ENCODE data around the gene LPP.

Gene LPP

DNA sequence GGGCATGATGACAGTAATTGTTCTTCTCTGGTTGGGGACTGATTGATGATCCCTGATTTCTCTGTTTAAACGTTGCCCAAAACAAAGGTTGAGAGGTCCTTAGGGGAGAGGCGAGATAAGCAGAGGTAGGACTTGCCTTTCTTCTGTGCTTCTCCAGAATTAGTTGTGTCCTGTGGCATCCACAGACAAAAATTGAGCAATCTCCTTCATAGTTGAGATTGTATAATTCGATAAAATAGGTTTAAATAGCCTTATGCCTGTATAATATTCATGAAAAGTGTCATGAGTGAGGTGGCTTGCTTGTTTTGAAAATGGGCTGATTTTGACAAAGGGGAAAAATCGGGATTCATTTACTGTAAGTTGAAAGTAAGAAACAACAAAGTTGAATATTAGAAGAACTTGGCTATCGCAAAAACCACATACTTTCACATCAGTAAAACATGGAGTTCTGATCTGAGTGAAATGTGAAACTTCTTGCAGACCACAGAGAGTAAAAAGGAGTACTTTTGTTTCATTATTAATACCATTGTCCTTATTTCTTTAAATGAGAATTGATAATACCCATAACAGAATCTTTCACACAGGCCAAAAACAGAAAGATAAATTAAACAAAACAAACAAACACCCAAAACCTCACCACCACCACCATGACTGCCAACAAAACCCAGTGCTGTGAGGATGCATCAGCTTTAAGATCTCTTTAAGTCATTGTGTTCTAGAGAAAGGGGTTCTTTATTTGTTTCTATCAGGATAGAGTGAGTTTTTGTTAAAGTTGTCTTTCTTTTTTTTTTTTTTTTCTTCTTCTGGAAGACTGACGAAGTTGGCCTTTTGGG is 155.7 kb downstream of the LPP start:
- no peak for DNase-seq (ENCODE audit: extremely low spot score)
- TF ChIP-seq SUZ12 (IDR thresholded peaks at IDR 0.05) (no peak), LEF1 (IDR thresholded peaks at IDR 0.05; ENCODE audit: borderline replicate concordance) (no peak)
- ChIA-PET CTCF (interaction anchor here (0.6 kb wide), 1 partner anchor 170 kb away, joined by 3 read pairs; no protein-coding TSS in a partner anchor), POLR2A (no interaction called here)

GRCh38 chr3:188310270-188310710 is 156.3 kb downstream of the LPP start:
- no peak for DNase-seq (ENCODE audit: extremely low spot score)
- TF ChIP-seq FOXA1 (IDR thresholded peaks at IDR 0.05) = no peak
- TF ChIP-seq NFRKB (IDR thresholded peaks at IDR 0.05) = no peak
- no peak for TF ChIP-seq FOXK2 (IDR thresholded peaks at IDR 0.05)
- TF ChIP-seq ARNT (IDR thresholded peaks at IDR 0.05) = no peak
- TF ChIP-seq BHLHE40 (IDR thresholded peaks at IDR 0.05; ENCODE audit: borderline replicate concordance) = no peak
- no peak for TF ChIP-seq CTBP1 (IDR thresholded peaks at IDR 0.05; ENCODE audit: borderline replicate concordance)
- no peak for TF ChIP-seq L3MBTL2 (conservative IDR thresholded peaks at IDR 0.05)
- TF ChIP-seq ELF4 (IDR thresholded peaks at IDR 0.05) = no peak
- TF ChIP-seq LEF1 (IDR thresholded peaks at IDR 0.05; ENCODE audit: borderline replicate concordance) = no peak
- no peak for TF ChIP-seq FOXM1 (IDR thresholded peaks at IDR 0.05; ENCODE audit: borderline replicate concordance)
- TF ChIP-seq HDGF (IDR thresholded peaks at IDR 0.05; ENCODE audit: borderline replicate concordance) = no peak
- TF ChIP-seq SUZ12 (IDR thresholded peaks at IDR 0.05) = no peak
- no peak for TF ChIP-seq SP1 (IDR thresholded peaks at IDR 0.05)
- TF ChIP-seq, protein P1, sequence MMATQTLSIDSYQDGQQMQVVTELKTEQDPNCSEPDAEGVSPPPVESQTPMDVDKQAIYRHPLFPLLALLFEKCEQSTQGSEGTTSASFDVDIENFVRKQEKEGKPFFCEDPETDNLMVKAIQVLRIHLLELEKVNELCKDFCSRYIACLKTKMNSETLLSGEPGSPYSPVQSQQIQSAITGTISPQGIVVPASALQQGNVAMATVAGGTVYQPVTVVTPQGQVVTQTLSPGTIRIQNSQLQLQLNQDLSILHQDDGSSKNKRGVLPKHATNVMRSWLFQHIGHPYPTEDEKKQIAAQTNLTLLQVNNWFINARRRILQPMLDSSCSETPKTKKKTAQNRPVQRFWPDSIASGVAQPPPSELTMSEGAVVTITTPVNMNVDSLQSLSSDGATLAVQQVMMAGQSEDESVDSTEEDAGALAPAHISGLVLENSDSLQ (IDR thresholded peaks at IDR 0.05) = no peak
- TF ChIP-seq ZNF384 (IDR thresholded peaks at IDR 0.05) = no peak
- no peak for TF ChIP-seq TARDBP (IDR thresholded peaks at IDR 0.05)
- CTCF ChIA-PET = interaction anchor here (0.6 kb wide), 1 partner anchor 169 kb away, joined by 3 read pairs; no protein-coding TSS in a partner anchor
- POLR2A ChIA-PET = no interaction called here

- TF ChIP-seq SUZ12 (IDR thresholded peaks at IDR 0.05) (no peak), TARDBP (IDR thresholded peaks at IDR 0.05) (no peak), SP1 (IDR thresholded peaks at IDR 0.05) (no peak), BHLHE40 (IDR thresholded peaks at IDR 0.05; ENCODE audit: borderline replicate concordance) (no peak), NFRKB (IDR thresholded peaks at IDR 0.05) (no peak), ZNF384 (IDR thresholded peaks at IDR 0.05) (no peak), FOXM1 (IDR thresholded peaks at IDR 0.05; ENCODE audit: borderline replicate concordance) (no peak), FOXK2 (IDR thresholded peaks at IDR 0.05) (no peak)
- DNase-seq (ENCODE audit: extremely low spot score) = no peak
- CTCF ChIA-PET = no interaction called here
- POLR2A ChIA-PET = no interaction called here
Measured at GRCh38 chr3:188315553-188315952, 161.6 kb downstream of the LPP start.

DNA sequence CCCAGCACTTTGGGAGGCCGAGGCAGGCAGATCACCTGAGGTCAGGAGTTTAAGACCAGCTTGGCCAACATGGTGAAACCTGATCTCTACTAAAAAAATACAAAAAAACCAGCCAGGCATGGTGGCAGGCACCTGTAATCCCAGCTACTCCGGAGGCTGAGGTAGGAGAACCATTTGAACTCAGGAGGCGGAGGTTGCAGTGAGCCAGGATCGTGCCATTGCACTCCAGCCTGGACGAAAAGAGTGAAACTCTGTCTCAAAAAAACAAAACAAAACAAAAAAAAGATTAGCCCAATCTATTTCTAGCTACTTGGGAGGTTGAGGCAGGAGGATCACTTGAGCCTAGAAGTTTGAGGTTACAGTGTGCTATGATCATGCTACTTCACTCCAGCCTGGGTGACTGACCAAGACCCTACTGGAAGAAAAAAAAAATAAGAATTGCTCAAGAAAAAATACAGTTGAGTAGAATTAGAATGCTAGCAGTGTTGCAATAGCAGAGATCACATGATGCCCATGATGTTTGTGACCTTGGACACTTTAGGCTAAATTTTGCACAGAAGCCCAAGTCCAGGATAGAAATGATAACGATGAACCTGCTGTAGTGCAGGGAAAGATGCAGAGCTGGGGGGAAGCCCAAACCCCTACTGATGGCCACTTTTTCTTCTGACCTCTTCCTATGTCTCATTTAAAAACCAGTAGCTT is 162.2 kb downstream of the LPP start:
- TF ChIP-seq SUZ12 (IDR thresholded peaks at IDR 0.05) = no peak
- no peak for TF ChIP-seq BHLHE40 (IDR thresholded peaks at IDR 0.05; ENCODE audit: borderline replicate concordance)
- ChIA-PET POLR2A (no interaction called here), CTCF (interaction anchor here (0.7 kb wide), 1 partner anchor 9 kb away, joined by 3 read pairs; no protein-coding TSS in a partner anchor)
- no peak for DNase-seq (ENCODE audit: extremely low spot score)

- no peak for DNase-seq (ENCODE audit: extremely low spot score)
- TF ChIP-seq SP1 (IDR thresholded peaks at IDR 0.05) = no peak
- TF ChIP-seq, protein P1 (IDR thresholded peaks at IDR 0.05) = no peak
- TF ChIP-seq ARNT (IDR thresholded peaks at IDR 0.05) = no peak
- TF ChIP-seq CTBP1 (IDR thresholded peaks at IDR 0.05; ENCODE audit: borderline replicate concordance) = no peak
- ChIA-PET CTCF (interaction anchor here (0.7 kb wide), 1 partner anchor 9 kb away, joined by 3 read pairs; no protein-coding TSS in a partner anchor), POLR2A (no interaction called here)
Measured at GRCh38 chr3:188316723-188317070, 162.7 kb downstream of the LPP start.

DNA sequence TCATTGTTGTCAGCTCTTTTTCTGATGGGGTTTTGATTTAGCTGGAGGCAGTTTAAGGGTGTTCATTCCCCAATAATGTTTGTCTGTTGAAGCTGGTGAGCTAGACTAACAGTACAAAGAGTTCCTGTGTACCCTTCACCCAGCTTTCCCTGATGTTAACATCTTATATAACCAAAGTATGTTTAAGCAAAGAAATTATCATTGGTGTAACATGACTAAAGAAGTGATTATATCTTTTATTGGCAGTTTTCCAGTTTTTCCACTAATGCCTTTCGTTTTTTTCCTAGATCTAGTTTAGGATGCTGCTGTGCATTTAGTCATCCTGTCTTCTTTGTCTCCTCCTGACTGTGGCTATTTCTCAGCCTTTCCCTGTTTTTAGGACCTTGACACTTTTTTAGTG is 165.6 kb downstream of the LPP start:
- TF ChIP-seq HDGF (IDR thresholded peaks at IDR 0.05; ENCODE audit: borderline replicate concordance) (no peak), CTBP1 (IDR thresholded peaks at IDR 0.05; ENCODE audit: borderline replicate concordance) (no peak), ZNF384 (IDR thresholded peaks at IDR 0.05) (no peak), FOXM1 (IDR thresholded peaks at IDR 0.05; ENCODE audit: borderline replicate concordance) (no peak), SUZ12 (IDR thresholded peaks at IDR 0.05) (no peak), FOXK2 (IDR thresholded peaks at IDR 0.05) (no peak), ELF4 (IDR thresholded peaks at IDR 0.05) (no peak), FOXA1 (IDR thresholded peaks at IDR 0.05) (no peak), TARDBP (IDR thresholded peaks at IDR 0.05) (no peak), LEF1 (IDR thresholded peaks at IDR 0.05; ENCODE audit: borderline replicate concordance) (no peak), ARNT (IDR thresholded peaks at IDR 0.05) (no peak), L3MBTL2 (conservative IDR thresholded peaks at IDR 0.05) (no peak), NFRKB (IDR thresholded peaks at IDR 0.05) (no peak)
- TF ChIP-seq, protein P1 (IDR thresholded peaks at IDR 0.05) = no peak
- CTCF ChIA-PET = no interaction called here
- POLR2A ChIA-PET = no interaction called here
- no peak for DNase-seq (ENCODE audit: extremely low spot score)
